HG02852 (cell line): ENCODE measurements around the gene ZNF518A.

ENCODE experiments used
- ATAC-seq: cut with Tn5 transposase; IDR thresholded peaks from one replicate; pipeline ENCODE4 v1.9.1; 2021; ENCODE audit warnings: mild to moderate bottlenecking, moderate library complexity; ENCODE audit not compliant: unreplicated experiment

ZNF518A gene, protein sequence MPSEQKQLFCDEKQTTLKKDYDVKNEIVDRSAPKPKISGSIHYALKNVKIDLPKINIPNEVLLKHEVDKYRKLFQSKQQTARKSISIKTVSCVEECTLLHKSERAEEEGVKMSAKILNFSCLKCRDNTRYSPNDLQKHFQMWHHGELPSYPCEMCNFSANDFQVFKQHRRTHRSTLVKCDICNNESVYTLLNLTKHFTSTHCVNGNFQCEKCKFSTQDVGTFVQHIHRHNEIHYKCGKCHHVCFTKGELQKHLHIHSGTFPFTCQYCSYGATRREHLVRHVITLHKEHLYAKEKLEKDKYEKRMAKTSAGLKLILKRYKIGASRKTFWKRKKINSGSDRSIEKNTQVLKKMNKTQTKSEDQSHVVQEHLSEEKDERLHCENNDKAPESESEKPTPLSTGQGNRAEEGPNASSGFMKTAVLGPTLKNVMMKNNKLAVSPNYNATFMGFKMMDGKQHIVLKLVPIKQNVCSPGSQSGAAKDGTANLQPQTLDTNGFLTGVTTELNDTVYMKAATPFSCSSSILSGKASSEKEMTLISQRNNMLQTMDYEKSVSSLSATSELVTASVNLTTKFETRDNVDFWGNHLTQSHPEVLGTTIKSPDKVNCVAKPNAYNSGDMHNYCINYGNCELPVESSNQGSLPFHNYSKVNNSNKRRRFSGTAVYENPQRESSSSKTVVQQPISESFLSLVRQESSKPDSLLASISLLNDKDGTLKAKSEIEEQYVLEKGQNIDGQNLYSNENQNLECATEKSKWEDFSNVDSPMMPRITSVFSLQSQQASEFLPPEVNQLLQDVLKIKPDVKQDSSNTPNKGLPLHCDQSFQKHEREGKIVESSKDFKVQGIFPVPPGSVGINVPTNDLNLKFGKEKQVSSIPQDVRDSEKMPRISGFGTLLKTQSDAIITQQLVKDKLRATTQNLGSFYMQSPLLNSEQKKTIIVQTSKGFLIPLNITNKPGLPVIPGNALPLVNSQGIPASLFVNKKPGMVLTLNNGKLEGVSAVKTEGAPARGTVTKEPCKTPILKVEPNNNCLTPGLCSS (N-terminal part only)

DNA sequence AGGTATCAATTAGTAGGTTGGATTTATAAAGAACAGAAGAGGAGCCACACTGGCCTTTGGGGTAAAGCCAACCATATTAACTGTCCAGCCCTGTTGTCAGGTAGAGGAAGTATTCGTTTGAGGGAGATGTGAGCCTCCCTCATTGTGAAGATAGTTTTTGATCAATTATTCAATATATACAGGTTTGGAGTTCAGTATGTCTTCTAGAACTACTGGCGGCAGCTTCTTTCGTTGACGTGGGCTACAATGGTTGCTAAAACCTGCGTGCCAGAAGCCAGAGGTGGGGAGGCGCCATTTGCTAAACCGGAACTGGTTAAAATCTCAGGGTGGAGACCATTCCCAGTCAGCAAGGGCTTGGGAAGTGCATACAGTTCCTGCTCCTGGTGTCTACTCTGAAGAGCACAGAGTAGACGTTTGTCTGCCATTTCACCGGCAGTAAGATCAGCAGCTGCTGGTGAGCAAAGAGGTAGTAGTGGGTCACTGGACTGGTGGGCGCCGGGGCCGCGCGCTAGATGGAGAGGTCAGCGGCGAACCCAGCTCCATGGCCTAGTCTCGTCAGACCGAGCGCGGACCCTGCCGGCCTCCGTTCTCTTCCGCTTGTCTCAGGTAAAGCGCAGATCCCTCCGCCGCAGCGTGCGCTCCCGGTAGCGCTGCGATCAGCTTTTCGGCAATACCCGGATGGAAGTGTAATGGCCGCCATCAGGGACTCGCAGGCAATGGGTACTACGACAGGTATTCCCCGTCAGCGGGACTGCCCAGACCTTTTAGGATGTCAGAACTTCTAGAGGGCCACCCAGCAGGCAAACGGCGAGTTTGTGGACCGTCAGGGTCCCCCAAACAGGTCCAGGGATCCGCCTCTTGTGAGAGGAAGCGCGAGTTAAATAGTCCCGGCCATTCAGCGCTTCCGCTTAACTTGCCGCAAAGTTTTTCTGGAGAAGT, at the start of gene ZNF518A:
Gene ZNF518A (plus strand): TSS at position 911 of the 939 bp plus-strand sequence. CDS start 26,026 bp downstream, outside the sequence.
- peak; percentile 70 for ATAC-seq

DNA sequence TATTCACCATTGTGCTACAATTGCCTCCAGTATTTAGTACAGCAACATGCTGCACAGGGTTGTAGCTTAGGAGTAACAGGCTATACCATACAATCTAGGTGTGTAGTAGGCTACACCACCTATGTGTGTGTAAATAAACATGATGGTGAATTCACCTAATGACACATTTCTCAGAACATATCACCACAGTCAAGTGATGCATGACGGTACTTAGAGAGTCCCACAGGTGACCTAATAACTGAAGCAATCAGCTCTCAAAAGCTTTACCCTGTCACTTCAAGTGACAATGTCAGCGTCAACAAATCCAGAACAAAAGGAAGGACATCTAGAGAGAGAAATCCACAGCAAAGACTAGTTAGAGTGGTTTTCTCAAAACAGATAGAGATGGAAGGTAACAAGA, 47.9 kb upstream of the ZNF518A start:
- no peak for ATAC-seq

DNA sequence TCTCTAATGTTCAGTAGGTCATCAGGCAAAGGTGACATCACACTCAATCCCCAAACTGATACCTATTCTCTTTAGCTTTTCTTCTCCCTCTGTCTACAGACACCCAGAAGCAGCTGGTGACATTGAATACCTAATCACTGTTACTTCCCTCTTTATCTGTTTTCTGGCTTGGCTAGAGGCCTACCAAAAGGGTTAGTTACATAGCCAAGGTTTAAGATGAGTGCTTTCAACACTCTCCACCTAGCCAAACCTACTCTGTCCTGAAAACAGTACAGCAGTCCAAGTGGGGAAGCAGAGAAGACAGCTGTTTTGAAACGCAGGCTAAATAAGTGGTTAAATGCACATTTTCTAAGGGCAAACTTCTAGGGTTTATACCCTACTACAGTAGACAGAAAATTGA, 47.3 kb upstream of the ZNF518A start:
- ATAC-seq, result no peak

DNA sequence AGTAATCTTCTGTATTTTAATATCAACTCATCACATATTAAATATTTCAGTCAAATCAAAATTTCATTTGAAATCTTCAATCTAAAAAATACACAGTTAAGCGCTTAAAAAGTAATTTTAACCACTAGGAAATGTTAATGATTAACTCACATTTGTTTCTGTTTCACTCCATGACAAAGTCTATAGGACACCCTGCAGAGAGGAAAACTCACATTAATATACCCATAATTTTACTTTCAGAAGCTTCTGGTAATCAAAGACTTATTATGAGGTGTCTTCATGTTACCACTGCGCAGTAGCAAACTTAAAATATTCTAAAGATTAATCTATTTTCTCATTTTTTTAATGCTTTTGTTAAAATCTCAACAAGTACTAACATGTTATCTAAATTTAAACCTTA, 41.0 kb upstream of the ZNF518A start:
- ATAC-seq, result no peak

DNA sequence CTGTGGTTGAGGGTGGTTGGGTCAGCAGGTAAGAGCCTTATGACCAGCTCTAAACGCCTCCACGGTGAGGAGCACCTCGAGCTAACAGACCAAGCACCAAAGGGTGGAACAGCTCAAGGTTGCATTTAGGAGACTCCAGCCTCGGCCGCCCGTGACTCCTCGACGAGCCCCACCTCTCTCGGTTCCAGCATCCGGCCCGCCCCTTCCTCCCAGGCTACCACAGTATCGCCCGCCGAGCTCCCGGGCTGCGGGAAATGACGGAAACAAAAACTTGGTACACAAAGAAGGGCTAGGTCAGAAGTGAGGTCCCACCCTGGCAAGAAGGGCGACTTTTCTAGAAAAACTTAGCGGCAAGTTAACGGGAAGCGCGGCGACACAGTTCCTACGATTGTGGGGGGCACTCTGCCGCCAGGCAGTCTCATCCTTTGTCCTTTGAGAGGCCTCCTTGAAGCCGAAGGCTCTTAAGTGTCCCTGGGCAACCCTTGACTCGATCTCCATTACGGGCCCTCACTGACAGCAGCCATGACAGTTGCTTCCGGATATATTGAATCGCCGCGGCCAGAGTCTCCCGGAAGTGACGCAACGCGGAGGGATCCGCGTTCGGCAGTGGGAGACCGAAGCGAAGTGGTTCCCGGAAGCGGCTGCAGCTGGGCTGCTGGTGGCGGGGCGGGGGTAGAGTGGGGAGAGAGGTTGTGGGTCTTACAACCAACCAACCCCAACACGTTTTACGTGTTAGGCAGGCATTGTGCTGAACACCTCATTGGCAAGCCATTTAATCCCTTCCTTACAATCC, 40.2 kb upstream of the ZNF518A start:
- peak; percentile 90 for ATAC-seq

DNA sequence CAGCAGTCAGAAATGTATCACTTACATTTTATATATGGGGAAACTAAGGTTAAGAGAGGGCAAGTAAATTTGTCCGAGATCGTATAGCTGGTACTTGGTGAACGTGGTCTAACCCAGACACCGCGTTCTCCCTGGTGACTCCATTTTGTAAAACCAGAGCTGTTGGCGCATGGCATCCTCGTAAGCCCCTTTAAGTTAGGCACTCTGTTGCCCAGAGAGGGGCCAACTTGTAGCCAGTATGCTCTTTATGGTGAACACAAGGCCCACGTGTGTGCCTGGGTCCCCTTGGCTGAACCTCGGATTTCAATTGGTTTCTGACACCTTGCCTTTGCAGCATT, 39.7 kb upstream of the ZNF518A start:
- no peak for ATAC-seq

DNA sequence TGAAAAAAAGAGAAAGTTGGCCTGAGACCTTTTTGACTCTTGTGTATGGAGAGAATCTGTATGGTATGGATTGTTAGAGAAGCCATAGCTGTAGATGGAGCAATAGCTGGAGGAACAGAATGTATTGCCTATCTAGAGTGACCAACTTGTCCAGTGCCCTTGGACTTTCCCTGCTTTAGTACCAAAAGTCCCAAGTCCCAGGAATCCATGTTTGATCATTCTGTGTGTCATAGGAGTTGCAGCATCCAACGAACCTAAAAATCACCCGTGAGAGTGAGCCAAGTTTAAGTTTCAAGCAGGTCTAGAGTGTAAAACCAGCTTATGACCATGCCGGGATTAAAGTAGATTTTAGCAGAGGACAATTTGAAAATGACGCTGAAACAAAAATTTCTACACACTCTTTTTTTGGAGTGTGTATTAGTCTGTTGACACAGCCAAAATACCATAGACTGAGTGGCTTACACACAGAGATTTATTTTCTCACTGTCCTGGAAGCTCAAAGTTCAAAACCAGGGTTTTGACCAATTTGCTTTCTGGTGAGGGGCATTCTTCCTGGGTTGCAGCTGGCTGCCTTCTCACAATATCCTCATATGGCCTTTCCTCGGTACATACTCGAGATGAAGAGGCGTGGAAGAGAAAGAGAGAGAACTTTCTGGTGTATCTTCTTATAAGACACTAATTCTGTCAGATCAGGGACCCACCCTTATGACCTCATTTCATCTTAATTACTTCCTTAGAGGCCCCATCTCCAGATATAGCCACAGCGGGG, 36.9 kb upstream of the ZNF518A start:
- ATAC-seq, result no peak

DNA sequence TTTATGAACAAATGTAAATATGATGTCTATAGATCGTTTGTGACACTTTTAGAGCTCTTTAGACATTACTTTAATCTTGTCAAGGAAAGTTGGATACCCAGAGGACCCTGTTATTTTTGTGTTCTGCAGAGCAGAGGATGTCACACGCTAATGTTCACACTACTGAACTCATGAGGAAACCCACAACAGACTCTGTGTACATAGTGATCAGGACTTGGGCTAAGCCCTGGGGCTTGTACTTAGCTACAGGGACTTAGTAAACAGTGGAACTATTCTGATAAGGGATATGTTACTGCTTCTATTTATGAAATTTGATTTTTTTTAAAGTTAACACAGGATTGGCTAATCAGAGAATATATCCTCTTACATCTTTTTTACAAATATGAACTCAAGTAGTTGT, 36.1 kb upstream of the ZNF518A start:
- no peak for ATAC-seq

DNA sequence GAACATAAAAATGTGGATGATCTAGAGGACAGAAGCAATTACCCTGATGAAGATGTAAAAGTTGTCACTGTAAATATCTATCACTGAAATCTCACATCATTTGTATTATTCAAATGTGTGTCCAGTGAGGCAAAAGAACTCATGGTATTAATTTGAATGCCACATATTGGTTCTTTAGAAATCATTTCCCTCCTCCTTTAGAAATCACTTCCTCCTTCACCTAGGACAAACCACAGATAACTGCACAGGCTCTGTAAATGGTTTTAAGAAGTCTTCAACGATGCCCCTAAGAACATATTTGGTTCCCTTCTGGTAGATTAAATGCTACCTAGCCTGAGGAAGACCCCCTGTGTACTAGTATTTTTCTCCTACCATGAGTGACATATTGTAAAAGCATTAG, 33.1 kb upstream of the ZNF518A start:
- no peak for ATAC-seq

DNA sequence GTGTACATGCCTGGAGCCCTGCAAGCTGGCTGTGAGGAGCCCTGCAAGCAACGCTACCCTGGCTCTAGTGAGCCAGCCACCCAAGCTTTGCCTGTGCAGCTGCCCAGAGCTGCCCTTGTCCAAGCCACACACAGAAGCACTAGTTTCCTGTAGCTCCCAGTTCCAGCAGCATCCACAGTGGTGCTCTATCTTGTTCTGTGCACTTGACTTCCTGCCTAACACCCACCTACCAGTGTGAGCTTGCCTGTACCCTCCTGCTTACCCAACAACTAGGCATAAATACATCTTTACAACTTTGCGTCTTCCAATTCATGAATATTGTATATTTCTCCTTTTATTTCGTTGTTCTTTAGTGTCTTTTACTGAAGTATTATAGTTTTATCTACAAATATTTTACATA, 32.2 kb upstream of the ZNF518A start:
- no peak for ATAC-seq

DNA sequence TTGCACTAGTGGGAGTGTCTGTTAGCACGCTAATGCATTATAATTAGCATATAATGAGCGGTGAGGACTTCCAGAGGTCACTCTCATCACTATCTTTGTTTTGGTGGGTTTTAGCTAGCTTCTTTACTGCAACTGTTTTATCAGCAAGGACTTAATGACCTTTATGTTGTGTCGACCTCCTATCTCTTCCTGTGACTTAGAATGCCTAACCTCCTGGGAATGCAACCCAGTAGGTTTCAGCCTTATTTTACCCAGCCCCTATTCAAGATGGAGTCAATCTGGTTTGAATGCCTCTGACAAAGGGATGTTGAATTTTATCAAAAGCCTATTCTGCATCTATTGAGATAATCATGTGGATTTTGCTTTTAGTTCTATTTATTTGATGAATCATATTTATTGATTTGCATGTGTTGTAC, 22.5 kb upstream of the ZNF518A start:
- no peak for ATAC-seq

DNA sequence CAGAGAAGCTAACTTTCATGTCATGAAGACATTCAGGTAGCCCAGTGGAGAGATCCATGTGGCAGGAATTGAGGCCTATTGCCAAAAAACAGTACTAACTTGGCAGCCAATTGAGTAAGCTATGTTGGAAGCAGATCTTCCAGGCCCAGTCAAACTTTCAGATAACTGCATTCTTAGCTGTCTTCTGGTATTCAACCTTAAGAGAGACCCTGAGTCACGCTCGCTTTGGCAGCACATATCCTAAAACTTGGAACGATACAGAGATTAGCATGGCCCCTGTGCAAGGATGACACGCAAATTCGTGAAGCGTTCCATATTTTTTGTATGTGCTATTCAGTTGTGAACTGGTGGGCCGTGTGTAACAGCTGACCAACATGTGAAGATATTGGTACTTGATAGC, 17.6 kb upstream of the ZNF518A start:
- ATAC-seq, result no peak

DNA sequence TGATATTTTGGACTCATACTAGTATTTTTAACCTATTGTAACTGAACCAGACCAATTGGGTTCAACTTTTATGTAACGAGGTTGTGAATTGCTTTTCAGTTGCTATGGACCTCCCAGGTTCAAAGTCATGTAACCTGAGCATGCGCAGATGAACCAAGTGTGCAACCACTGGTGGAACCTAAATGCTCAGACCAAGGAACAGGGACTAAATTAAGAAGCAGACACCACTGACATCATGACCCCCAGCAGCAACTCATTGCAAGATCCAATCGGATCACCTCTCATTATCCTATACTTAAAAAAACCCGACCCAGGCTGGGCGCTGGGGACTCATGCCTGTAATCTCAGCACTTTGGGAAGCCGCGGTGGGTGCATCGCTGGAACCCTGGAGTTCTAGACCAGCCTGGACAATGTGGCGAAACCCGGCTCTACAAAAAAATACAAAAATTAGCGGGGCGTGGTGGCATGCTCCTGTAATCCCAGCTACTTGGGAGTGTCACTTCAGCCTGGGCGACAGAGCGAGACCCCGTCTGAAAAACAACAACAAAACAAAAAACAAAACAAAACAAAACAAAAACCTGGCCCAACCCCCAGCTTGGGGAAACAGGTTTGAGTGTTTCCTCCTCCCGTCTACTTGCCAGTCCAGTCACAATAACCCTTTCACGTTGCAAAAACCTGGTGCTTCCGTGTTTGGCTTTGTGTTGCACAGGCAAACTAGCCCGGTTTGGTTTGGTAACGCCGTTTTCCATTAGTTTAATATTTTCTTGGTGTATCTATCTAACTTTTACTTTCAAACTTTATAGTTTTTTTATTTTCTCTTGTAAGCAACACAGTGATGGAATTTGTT, 11.3 kb upstream of the ZNF518A start:
- ATAC-seq, result no peak

DNA sequence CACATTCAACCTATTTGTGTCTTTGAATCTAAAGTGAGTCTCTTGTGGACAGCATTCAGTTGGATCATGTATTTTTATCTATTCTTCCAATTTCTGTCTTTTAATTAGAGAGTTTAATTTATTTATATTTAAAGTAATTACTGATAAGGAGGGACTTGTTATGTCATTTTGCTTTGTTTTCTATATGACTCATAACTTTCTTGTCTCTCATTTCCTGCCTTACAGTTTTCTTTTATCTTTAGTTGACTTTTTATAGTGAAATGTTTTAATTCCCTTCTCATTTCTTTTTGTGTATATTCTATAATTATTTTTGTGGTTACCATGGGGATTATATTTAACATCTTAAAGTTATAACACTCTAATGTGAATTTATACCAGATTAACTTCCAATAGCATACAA, 7.3 kb upstream of the ZNF518A start:
- ATAC-seq, result no peak

DNA sequence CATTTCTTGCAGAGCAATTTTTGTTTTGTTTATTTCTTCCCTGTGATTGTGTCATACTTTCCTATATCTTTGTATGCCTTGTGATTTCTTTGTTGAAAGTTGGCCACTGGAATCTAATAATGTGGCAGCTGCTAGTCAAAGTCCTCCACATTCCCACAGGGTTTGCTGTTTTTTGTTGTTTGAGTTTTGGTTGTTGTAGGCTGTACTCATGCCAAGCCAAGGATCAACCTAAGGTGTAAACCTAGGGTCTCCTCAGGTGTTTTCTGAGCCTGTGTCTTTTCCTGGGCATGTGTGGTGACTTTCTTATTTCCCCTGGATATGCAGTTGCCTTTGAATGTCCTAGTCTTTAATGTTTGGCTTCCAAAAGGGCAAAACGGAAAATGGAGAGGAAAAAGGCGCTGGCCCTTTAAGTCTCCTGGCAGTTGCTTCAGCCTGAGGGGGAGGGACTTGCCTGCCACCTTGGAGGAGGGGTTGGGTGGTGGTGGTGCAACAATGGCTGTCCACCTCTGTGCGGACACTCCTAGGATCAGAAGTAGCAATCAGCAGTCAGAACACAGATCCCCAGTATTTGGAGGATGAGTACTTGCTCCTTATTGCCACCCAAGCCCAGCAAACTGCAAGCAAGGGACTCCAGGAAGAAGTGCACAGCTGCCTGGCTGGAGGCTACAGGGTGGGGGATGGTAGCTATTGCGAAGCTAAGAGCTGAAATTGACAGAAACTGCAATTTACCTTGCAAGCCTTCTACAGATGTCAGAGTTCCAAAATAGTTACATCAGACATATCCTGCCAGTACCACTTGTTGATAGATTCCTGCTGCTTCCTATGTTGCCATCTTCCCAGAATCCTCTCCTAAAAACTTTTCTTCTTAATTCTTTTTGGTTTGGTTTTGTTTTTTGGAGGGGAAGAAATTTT, 5.6 kb upstream of the ZNF518A start:
- no peak for ATAC-seq

DNA sequence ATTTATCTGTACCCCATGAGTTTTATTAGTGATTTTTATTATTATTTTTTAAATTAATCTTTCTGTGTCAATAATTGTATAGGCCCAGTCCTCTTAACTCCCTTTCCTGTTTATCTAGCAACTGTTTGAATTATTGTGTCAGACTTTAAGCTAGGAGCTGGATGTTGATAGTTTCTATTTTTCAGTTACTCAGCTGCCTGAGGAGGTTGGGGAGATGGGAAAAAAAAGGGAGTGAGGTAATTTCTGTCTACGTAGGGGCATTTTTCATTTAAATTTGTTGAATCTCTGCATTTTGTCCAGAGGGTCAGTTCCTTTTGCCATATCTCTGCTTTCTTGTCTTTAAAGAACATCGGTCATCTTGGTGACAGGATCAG, 5.0 kb upstream of the ZNF518A start:
- ATAC-seq, result no peak

DNA sequence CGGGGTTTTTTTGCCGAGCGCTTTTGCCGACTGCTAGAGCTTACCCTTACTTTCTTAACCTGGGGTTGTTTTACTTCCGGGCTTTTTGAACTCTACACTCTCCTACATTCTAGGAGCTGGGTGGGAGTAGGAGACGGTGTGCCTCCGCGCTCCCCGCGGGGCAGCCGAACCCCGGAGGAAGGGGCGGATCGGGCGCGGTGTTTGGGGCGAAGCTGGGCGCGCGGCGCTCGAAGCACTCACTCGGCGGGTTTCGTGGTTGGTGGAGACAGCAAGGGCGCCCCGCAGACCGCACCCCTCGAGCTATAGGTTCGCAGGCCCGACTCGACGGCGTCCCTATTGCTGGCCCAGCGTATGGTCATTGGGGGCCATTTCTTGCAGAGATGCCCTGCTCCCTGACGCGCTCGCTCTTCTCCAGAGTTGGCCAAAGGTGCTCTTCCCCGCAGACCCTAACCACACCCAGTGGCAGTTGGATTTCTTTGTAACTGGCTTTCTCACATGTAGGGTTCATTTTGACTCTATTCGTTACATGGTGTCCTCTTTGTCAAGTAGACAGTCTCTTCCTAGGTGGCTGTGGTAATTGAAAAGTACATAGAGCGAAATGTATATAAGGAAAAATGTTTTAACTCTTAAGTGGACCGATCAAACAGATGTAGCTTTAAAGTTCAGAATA, 364 bp downstream of the ZNF518A start:
- ATAC-seq, result peak; percentile 73
